ENCODE results near the gene VN1R4. TPM values are rescaled to one million over a fixed set of nuclear protein-coding genes. Genes with fewer than 3 reads are reported as not detected.
"Not testable (repeated sequence)": the region's sequence is repeated elsewhere in the genome, so short reads cannot be mapped to it uniquely, and the experiment has no call there.

The VN1R4 gene
- total and polyA plus RNA-seq, 2 donors (not counting 1 experiment from before 2014, with no cell fraction given) = not detected

DNA sequence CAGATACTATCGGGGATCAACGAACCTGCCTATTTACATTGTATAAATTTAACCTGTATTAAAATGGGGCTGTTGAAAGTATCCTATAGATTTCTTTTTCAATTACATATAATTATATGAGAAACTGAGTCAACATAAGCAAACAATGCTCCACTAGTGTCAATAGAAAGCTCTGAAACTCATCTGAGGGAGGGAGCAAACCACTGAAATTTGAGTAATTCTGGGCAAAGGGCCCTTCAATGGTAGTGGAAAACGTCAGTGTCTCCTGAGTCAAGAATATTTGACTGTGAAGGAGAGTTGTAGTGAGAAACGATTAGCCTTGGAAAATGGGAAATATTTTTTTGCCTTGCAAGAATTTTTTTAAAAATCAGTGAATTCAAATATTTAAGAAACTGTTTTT is 17.6 kb upstream of the VN1R4 start:
- Histone ChIP-seq H3K9me3 (ENCODE audit: control extremely low read depth in 1 of 3, control insufficient read depth in 2 of 3, insufficient read depth in 1 of 3, low read length in 2 of 3) (peaks cover 0 to 27% (median 0%) of the 10 kb centered on the region in 3 donors), H2AFZ (ENCODE audit: insufficient read depth, low read depth, low read length, poor library complexity, severe bottlenecking) (no peak overlapping the region), H3K4me2 (replicated peaks; ENCODE audit: low read depth, low read length, poor library complexity, severe bottlenecking) (no peak overlapping the region), H3K27ac (ENCODE audit: low read length in 2 of 2) (no peak overlapping the region), H3K4me3 (ENCODE audit: control extremely low read depth in 1 of 5, extremely low read depth in 1 of 5, insufficient read depth in 1 of 5, low read depth in 2 of 5, low read length in 4 of 5) (no peak overlapping the region), H3K36me3 (replicated peaks in 1 of 2; ENCODE audit: control extremely low read depth in 1 of 2, control insufficient read depth in 1 of 2, extremely low read depth in 1 of 2, insufficient read depth in 2 of 2, low read length in 1 of 2) (no peaks in the 10 kb centered on the region), H4K20me1 (ENCODE audit: control insufficient read depth, insufficient read depth, low read length, poor library complexity, severe bottlenecking) (no peaks in the 10 kb centered on the region), H3K79me2 (ENCODE audit: control insufficient read depth, insufficient read depth, low read length) (no peaks in the 10 kb centered on the region), H3K27me3 (replicated peaks in 1 of 4; ENCODE audit: control extremely low read depth in 1 of 4, control insufficient read depth in 3 of 4, insufficient read depth in 4 of 4, low read length in 3 of 4) (no peaks in the 10 kb centered on the region), H3K9ac (ENCODE audit: low read length) (no peak overlapping the region), H3K4me1 (ENCODE audit: control insufficient read depth in 2 of 2, insufficient read depth in 2 of 2, low read length in 2 of 2) (no peaks in the 10 kb centered on the region)
- ATAC-seq (ENCODE audit: low read depth) (no peak), DNase-seq (no peak)
- Mint-ChIP-seq H3K27ac (no peak overlapping the region), H3K27me3 (no peaks in the 10 kb centered on the region), H3K9me3 (ENCODE audit: insufficient read depth) (peaks cover 4% of the 10 kb centered on the region), H3K4me3 (no peak overlapping the region), H3K4me1 (no peaks in the 10 kb centered on the region)
- intact Hi-C loops (cut with micrococcal nuclease) = no loop called here
- ChIA-PET POLR2A (no interaction called here), CTCF (no interaction called here)
- WGBS (ENCODE audit: insufficient coverage) = 20% methylated on average over 1 of the region's 4 CpGs
- TF ChIP-seq EZH2 (IDR thresholded peaks at IDR 0.05; ENCODE audit: borderline replicate concordance, insufficient read depth, low read depth, low read length, poor library complexity, severe bottlenecking) = no peak
- TF ChIP-seq, protein P1, sequence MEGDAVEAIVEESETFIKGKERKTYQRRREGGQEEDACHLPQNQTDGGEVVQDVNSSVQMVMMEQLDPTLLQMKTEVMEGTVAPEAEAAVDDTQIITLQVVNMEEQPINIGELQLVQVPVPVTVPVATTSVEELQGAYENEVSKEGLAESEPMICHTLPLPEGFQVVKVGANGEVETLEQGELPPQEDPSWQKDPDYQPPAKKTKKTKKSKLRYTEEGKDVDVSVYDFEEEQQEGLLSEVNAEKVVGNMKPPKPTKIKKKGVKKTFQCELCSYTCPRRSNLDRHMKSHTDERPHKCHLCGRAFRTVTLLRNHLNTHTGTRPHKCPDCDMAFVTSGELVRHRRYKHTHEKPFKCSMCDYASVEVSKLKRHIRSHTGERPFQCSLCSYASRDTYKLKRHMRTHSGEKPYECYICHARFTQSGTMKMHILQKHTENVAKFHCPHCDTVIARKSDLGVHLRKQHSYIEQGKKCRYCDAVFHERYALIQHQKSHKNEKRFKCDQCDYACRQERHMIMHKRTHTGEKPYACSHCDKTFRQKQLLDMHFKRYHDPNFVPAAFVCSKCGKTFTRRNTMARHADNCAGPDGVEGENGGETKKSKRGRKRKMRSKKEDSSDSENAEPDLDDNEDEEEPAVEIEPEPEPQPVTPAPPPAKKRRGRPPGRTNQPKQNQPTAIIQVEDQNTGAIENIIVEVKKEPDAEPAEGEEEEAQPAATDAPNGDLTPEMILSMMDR (IDR thresholded peaks at IDR 0.05) = no peak

DNA sequence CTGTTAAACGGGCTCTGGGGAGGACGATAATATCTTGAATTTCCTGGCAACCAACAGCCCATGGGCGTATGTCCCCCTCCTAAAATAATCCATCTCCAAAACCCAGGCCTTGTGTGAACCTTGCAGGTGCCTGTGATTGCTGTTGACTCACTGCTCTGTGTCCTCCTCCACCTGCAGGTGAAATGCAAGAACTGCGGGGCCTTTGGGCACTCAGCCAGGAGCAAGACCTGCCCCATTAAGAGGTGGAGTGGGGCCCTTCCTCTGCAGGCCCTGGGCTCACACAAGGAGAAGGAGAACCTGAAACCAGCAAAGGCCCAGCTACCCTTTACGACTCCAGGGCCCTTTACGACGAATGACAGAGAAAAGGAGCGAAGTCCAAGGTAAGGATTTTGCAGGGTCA is 14.4 kb upstream of the VN1R4 start:
- peak; percentile 8 for DNase-seq
- H3K27ac ChIP-seq (ENCODE audit: low read length in 2 of 2); H4K20me1 ChIP-seq (ENCODE audit: control insufficient read depth, insufficient read depth, low read length, poor library complexity, severe bottlenecking); H3K27me3 Mint-ChIP-seq; H3K4me3 Mint-ChIP-seq; CTCF ChIA-PET; H3K9me3 Mint-ChIP-seq (ENCODE audit: insufficient read depth); H3K4me2 ChIP-seq (replicated peaks; ENCODE audit: low read depth, low read length, poor library complexity, severe bottlenecking); H3K4me1 Mint-ChIP-seq; H3K36me3 ChIP-seq (replicated peaks in 1 of 2; ENCODE audit: control extremely low read depth in 1 of 2, control insufficient read depth in 1 of 2, extremely low read depth in 1 of 2, insufficient read depth in 2 of 2, low read length in 1 of 2); H3K27me3 ChIP-seq (replicated peaks in 1 of 4; ENCODE audit: control extremely low read depth in 1 of 4, control insufficient read depth in 3 of 4, insufficient read depth in 4 of 4, low read length in 3 of 4); H2AFZ ChIP-seq (ENCODE audit: insufficient read depth, low read depth, low read length, poor library complexity, severe bottlenecking); H3K4me3 ChIP-seq (ENCODE audit: control extremely low read depth in 1 of 5, extremely low read depth in 1 of 5, insufficient read depth in 1 of 5, low read depth in 2 of 5, low read length in 4 of 5); H3K4me1 ChIP-seq (ENCODE audit: control insufficient read depth in 2 of 2, insufficient read depth in 2 of 2, low read length in 2 of 2); H3K79me2 ChIP-seq (ENCODE audit: control insufficient read depth, insufficient read depth, low read length); H3K27ac Mint-ChIP-seq; POLR2A ChIA-PET; H3K9ac ChIP-seq (ENCODE audit: low read length); ATAC-seq (ENCODE audit: low read depth); intact Hi-C loops (cut with micrococcal nuclease): not testable (repeated sequence)
- no CpG with 5 or more reads among the region's 8 CpGs for WGBS (ENCODE audit: insufficient coverage)
- H3K9me3 ChIP-seq (ENCODE audit: control extremely low read depth in 1 of 3, control insufficient read depth in 2 of 3, insufficient read depth in 1 of 3, low read length in 2 of 3) = peaks cover 0 to 24% (median 0%) of the 10 kb centered on the region in 3 donors
